ENCODE data around the gene ADAMTS10.
"Not testable (repeated sequence)": the region's sequence is repeated elsewhere in the genome, so short reads cannot be mapped to it uniquely, and the experiment has no call there.

Gene ADAMTS10

GRCh38 chr19:8561075-8561764, 49.3 kb downstream of the ADAMTS10 start:
- DNase-seq (ENCODE audit: low read depth in 3 of 3) = no peak

- no peak for DNase-seq (ENCODE audit: low read depth in 3 of 3)
These were observed 52.2 kb downstream of the ADAMTS10 start for GRCh38 chr19:8558325-8558724.

- DNase-seq (ENCODE audit: low read depth in 3 of 3) = no peak
These were observed 52.8 kb downstream of the ADAMTS10 start for GRCh38 chr19:8557642-8558238.

- DNase-seq (ENCODE audit: low read depth in 3 of 3) = not testable (repeated sequence)
These were observed 56.8 kb downstream of the ADAMTS10 start for GRCh38 chr19:8553729-8554128.

- no peak for DNase-seq (ENCODE audit: low read depth in 3 of 3)
These were observed 57.7 kb downstream of the ADAMTS10 start for GRCh38 chr19:8552810-8553209.

DNA sequence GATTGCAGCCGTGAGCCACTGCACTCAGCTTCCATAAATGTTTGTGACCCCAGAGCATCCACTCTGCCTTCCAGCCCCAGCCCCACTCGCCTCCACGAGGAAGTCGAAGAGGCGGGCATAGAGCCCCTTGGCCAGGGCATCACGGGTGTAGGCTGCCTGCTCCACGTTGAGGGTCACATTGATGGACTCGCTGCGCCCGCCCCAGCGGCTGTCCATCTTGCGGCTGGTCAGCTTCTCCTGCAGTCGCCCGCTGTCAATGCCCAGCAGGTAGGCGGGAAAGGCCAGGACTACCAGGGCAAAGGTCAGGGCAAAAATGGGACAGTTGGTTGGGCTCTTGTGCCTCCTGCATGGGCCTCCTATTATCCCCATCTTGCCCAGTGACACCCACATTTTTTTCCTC, 60.4 kb downstream of the ADAMTS10 start:
- no peak for DNase-seq (ENCODE audit: low read depth in 3 of 3)

DNA sequence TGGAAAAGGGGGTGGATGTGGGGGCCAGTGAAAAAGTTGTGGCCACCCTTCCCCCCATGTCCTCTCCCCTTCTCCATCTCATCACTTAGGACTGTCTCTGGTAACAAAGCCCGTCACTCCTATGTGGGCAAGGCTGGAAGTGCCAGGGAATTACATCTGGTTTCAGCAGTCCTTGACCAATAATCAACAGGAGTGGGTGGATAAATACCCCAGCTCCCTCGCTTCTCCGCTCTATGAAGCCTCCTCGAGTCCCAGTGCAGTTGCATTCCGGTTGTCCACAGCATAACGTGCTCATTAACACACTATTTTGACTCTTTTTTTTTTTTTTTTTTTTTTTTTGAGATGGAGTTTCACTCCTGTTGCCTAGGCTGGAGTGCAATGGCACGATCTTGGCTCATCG, 64.8 kb downstream of the ADAMTS10 start:
- no peak for DNase-seq (ENCODE audit: low read depth in 3 of 3)

GRCh38 chr19:8544168-8544567, 66.3 kb downstream of the ADAMTS10 start:
- DNase-seq (ENCODE audit: low read depth in 3 of 3) = no peak

GRCh38 chr19:8539621-8540149, 70.8 kb downstream of the ADAMTS10 start:
- no peak for DNase-seq (ENCODE audit: low read depth in 3 of 3)

GRCh38 chr19:8537099-8537498, 73.4 kb downstream of the ADAMTS10 start:
- DNase-seq (ENCODE audit: low read depth in 3 of 3) = no peak

DNA sequence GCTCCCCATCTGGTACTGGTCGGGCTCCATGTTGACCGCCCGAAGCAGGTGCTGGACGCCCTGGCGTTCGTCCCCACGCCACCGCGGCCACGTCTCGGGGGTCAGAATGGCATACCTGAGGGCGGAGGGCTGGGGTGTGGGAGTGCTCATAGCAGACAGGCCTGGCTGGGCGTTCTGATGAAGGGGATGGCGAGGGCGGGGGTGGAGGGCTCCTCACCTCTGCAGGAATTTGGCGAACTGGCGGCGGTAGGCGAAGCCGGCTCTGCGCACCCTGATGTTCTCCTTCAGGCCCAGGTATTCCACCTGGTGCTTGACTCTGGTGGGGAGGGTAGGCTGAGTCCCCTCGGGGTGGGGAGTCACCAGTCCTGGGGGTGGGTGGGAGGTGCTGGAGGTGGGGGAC, 74.2 kb downstream of the ADAMTS10 start:
- DNase-seq (ENCODE audit: low read depth in 3 of 3) = no peak

GRCh38 chr19:8532225-8532624, 78.3 kb downstream of the ADAMTS10 start:
- DNase-seq (ENCODE audit: low read depth in 3 of 3) = no peak

GRCh38 chr19:8531470-8531869, 79.0 kb downstream of the ADAMTS10 start:
- no peak for DNase-seq (ENCODE audit: low read depth in 3 of 3)
